ENCODE results near the gene DPCD. TPM values are rescaled to one million over a fixed set of nuclear protein-coding genes. Genes with fewer than 3 reads are reported as not detected.

Gene DPCD
- total and polyA plus RNA-seq, 4 donors = 5.1 to 6.9 (median 5.6) TPM

GRCh38 chr10:101617824-101618568 is 29.9 kb downstream of the DPCD start:
- TF ChIP-seq HNF4A (conservative IDR thresholded peaks at IDR 0.05) = no peak
- no peak for TF ChIP-seq ATF3 (IDR thresholded peaks at IDR 0.05)
- TF ChIP-seq FOXA2 (IDR thresholded peaks at IDR 0.05) = no peak
- TF ChIP-seq TAF1 (conservative IDR thresholded peaks at IDR 0.05) = no peak
- TF ChIP-seq GABPA (IDR thresholded peaks at IDR 0.05 in 1 of 2, conservative IDR thresholded peaks at IDR 0.05 in 1 of 2) = no peak
- no peak for TF ChIP-seq RAD21 (IDR thresholded peaks at IDR 0.05)
- no peak for TF ChIP-seq CTCF (IDR thresholded peaks at IDR 0.05; ENCODE audit: low read depth, low read length, missing input control)
- TF ChIP-seq REST (IDR thresholded peaks at IDR 0.05) = no peak
- TF ChIP-seq FOXA1 (IDR thresholded peaks at IDR 0.05) = no peak
- TF ChIP-seq YY1 (IDR thresholded peaks at IDR 0.05) = no peak
- TF ChIP-seq MAX (IDR thresholded peaks at IDR 0.05) = no peak
- no peak for TF ChIP-seq NR2F2 (IDR thresholded peaks at IDR 0.05)
- no peak for TF ChIP-seq SP1 (IDR thresholded peaks at IDR 0.05)
- no peak for TF ChIP-seq ZBTB33 (IDR thresholded peaks at IDR 0.05)
- no peak for TF ChIP-seq JUND (IDR thresholded peaks at IDR 0.05)
- no peak for TF ChIP-seq EGR1 (IDR thresholded peaks at IDR 0.05; ENCODE audit: low read depth in 2 of 2)
- TF ChIP-seq RXRA (IDR thresholded peaks at IDR 0.05) = no peak
- TF ChIP-seq HNF4G (IDR thresholded peaks at IDR 0.05) = no peak
- Histone ChIP-seq H3K9ac (ENCODE audit: low read depth in 1 of 2, low read length in 2 of 2) (no peak overlapping the region), H3K4me1 (ENCODE audit: control insufficient read depth in 4 of 4, insufficient read depth in 4 of 4, low read length in 3 of 4) (no peaks in the 10 kb centered on the region), H3K4me3 (ENCODE audit: low read depth in 1 of 3, low read length in 3 of 3) (no peak overlapping the region), H3K36me3 (ENCODE audit: control insufficient read depth in 4 of 4, insufficient read depth in 3 of 4, low read depth in 1 of 4, low read length in 3 of 4) (peaks cover 0 to 27% (median 8%) of the 10 kb centered on the region in 4 donors), H3K9me3 (ENCODE audit: control insufficient read depth in 4 of 4, low read length in 3 of 4) (no peaks in the 10 kb centered on the region), H3K27me3 (ENCODE audit: control insufficient read depth in 4 of 4, insufficient read depth in 4 of 4, low read length in 3 of 4) (no peaks in the 10 kb centered on the region), H3K27ac (ENCODE audit: low read depth in 1 of 2, low read length in 2 of 2) (no peak overlapping the region)
- 92% methylated on average over 4 of the region's 4 CpGs for WGBS
- DNase-seq (ENCODE audit: low spot score) = no peak

Data from liver (tissue), 9 donors.